ENCODE data around the gene POLH.
"Not testable (repeated sequence)": the region's sequence is repeated elsewhere in the genome, so short reads cannot be mapped to it uniquely, and the experiment has no call there.

Gene POLH

GRCh38 chr6:43629505-43630300 is 53.7 kb downstream of the POLH start:
- H3K9me3 ChIP-seq (ENCODE audit: control insufficient read depth in 1 of 2, low read length in 2 of 2) = no peaks in the 10 kb centered on the region
- peak overlapping the region; percentile 98 for H3K27ac ChIP-seq (ENCODE audit: low read depth, low read length)
- no peaks in the 10 kb centered on the region for H3K27me3 ChIP-seq (ENCODE audit: control insufficient read depth in 1 of 2, insufficient read depth in 2 of 2, low read length in 2 of 2)
- peak overlapping the region; percentile 94 to 95 for H3K9ac ChIP-seq (ENCODE audit: low read depth in 1 of 2, low read length in 2 of 2)
- H3K4me3 ChIP-seq (ENCODE audit: low read depth in 1 of 2, low read length in 2 of 2) = peak overlapping the region; percentile 91 to 99
- H3K4me1 ChIP-seq (ENCODE audit: control insufficient read depth in 1 of 2, insufficient read depth in 2 of 2, low read length in 2 of 2) = peaks cover 14 to 29% of the 10 kb centered on the region in 2 donors
- H3K36me3 ChIP-seq (ENCODE audit: control insufficient read depth in 1 of 2, insufficient read depth in 2 of 2, low read length in 2 of 2) = peaks cover 15 to 18% of the 10 kb centered on the region in 2 donors

GRCh38 chr6:43630980-43631619 is 55.1 kb downstream of the POLH start:
- no peak overlapping the region for H3K9ac ChIP-seq (ENCODE audit: low read depth in 1 of 2, low read length in 2 of 2)
- H3K27ac ChIP-seq (ENCODE audit: low read depth, low read length) = no peak overlapping the region
- peaks cover 20 to 37% of the 10 kb centered on the region in 2 donors for H3K4me1 ChIP-seq (ENCODE audit: control insufficient read depth in 1 of 2, insufficient read depth in 2 of 2, low read length in 2 of 2)
- H3K27me3 ChIP-seq (ENCODE audit: control insufficient read depth in 1 of 2, insufficient read depth in 2 of 2, low read length in 2 of 2) = no peaks in the 10 kb centered on the region
- peaks cover 1 to 4% of the 10 kb centered on the region in 2 donors for H3K36me3 ChIP-seq (ENCODE audit: control insufficient read depth in 1 of 2, insufficient read depth in 2 of 2, low read length in 2 of 2)
- H3K4me3 ChIP-seq (ENCODE audit: low read depth in 1 of 2, low read length in 2 of 2) = no peak overlapping the region
- no peaks in the 10 kb centered on the region for H3K9me3 ChIP-seq (ENCODE audit: control insufficient read depth in 1 of 2, low read length in 2 of 2)

GRCh38 chr6:43633002-43633401 is 57.0 kb downstream of the POLH start:
- H3K36me3 ChIP-seq (ENCODE audit: control insufficient read depth in 1 of 2, insufficient read depth in 2 of 2, low read length in 2 of 2); H3K27ac ChIP-seq (ENCODE audit: low read depth, low read length); H3K27me3 ChIP-seq (ENCODE audit: control insufficient read depth in 1 of 2, insufficient read depth in 2 of 2, low read length in 2 of 2); H3K4me3 ChIP-seq (ENCODE audit: low read depth in 1 of 2, low read length in 2 of 2); H3K9ac ChIP-seq (ENCODE audit: low read depth in 1 of 2, low read length in 2 of 2); H3K9me3 ChIP-seq (ENCODE audit: control insufficient read depth in 1 of 2, low read length in 2 of 2): not testable (repeated sequence)
- H3K4me1 ChIP-seq (ENCODE audit: control insufficient read depth in 1 of 2, insufficient read depth in 2 of 2, low read length in 2 of 2) = peaks cover 12 to 40% of the 10 kb centered on the region in 2 donors

- Histone ChIP-seq H3K9ac (ENCODE audit: low read depth in 1 of 2, low read length in 2 of 2) (peak overlapping the region in 1 of 2 donors; percentile 94), H3K36me3 (ENCODE audit: control insufficient read depth in 1 of 2, insufficient read depth in 2 of 2, low read length in 2 of 2) (peaks cover 3 to 5% of the 10 kb centered on the region in 2 donors), H3K4me1 (ENCODE audit: control insufficient read depth in 1 of 2, insufficient read depth in 2 of 2, low read length in 2 of 2) (peaks cover 14 to 36% of the 10 kb centered on the region in 2 donors), H3K27ac (ENCODE audit: low read depth, low read length) (no peak overlapping the region), H3K27me3 (ENCODE audit: control insufficient read depth in 1 of 2, insufficient read depth in 2 of 2, low read length in 2 of 2) (no peaks in the 10 kb centered on the region), H3K9me3 (ENCODE audit: control insufficient read depth in 1 of 2, low read length in 2 of 2) (no peaks in the 10 kb centered on the region), H3K4me3 (ENCODE audit: low read depth in 1 of 2, low read length in 2 of 2) (peak overlapping the region in 1 of 2 donors; percentile 93)
Measured at GRCh38 chr6:43634702-43635303, 58.8 kb downstream of the POLH start.

GRCh38 chr6:43635387-43636307 is 59.7 kb downstream of the POLH start, which contains the start of gene MAD2L1BP:
Gene MAD2L1BP, plus strand, starts transcription at chr6:43635840. Its CDS starts 36 bp downstream, at chr6:43635876.
- Histone ChIP-seq H3K4me1 (ENCODE audit: control insufficient read depth in 1 of 2, insufficient read depth in 2 of 2, low read length in 2 of 2) (peaks cover 22 to 32% of the 10 kb centered on the region in 2 donors), H3K4me3 (ENCODE audit: low read depth in 1 of 2, low read length in 2 of 2) (peak within 1 kb of the TSS; percentile 93 to 100), H3K9ac (ENCODE audit: low read depth in 1 of 2, low read length in 2 of 2) (peak within 1 kb of the TSS; percentile 94 to 97), H3K36me3 (ENCODE audit: control insufficient read depth in 1 of 2, insufficient read depth in 2 of 2, low read length in 2 of 2) (peaks cover 11 to 13% of the 10 kb centered on the region in 2 donors), H3K9me3 (ENCODE audit: control insufficient read depth in 1 of 2, low read length in 2 of 2) (no peaks in the 10 kb centered on the region), H3K27me3 (ENCODE audit: control insufficient read depth in 1 of 2, insufficient read depth in 2 of 2, low read length in 2 of 2) (no peaks in the 10 kb centered on the region), H3K27ac (ENCODE audit: low read depth, low read length) (peak within 1 kb of the TSS; percentile 66)

GRCh38 chr6:43636308-43636659 is 60.3 kb downstream of the POLH start:
- peaks cover 11 to 18% of the 10 kb centered on the region in 2 donors for H3K36me3 ChIP-seq (ENCODE audit: control insufficient read depth in 1 of 2, insufficient read depth in 2 of 2, low read length in 2 of 2)
- peak overlapping the region; percentile 93 to 100 for H3K4me3 ChIP-seq (ENCODE audit: low read depth in 1 of 2, low read length in 2 of 2)
- H3K9ac ChIP-seq (ENCODE audit: low read depth in 1 of 2, low read length in 2 of 2) = peak overlapping the region; percentile 94 to 97
- no peaks in the 10 kb centered on the region for H3K9me3 ChIP-seq (ENCODE audit: control insufficient read depth in 1 of 2, low read length in 2 of 2)
- H3K27ac ChIP-seq (ENCODE audit: low read depth, low read length) = peak overlapping the region; percentile 66
- peaks cover 22 to 32% of the 10 kb centered on the region in 2 donors for H3K4me1 ChIP-seq (ENCODE audit: control insufficient read depth in 1 of 2, insufficient read depth in 2 of 2, low read length in 2 of 2)
- no peaks in the 10 kb centered on the region for H3K27me3 ChIP-seq (ENCODE audit: control insufficient read depth in 1 of 2, insufficient read depth in 2 of 2, low read length in 2 of 2)

- Histone ChIP-seq H3K9ac (ENCODE audit: low read depth in 1 of 2, low read length in 2 of 2) (no peak overlapping the region), H3K27me3 (ENCODE audit: control insufficient read depth in 1 of 2, insufficient read depth in 2 of 2, low read length in 2 of 2) (no peaks in the 10 kb centered on the region), H3K4me1 (ENCODE audit: control insufficient read depth in 1 of 2, insufficient read depth in 2 of 2, low read length in 2 of 2) (peaks cover 19 to 28% of the 10 kb centered on the region in 2 donors), H3K9me3 (ENCODE audit: control insufficient read depth in 1 of 2, low read length in 2 of 2) (no peaks in the 10 kb centered on the region), H3K4me3 (ENCODE audit: low read depth in 1 of 2, low read length in 2 of 2) (no peak overlapping the region), H3K27ac (ENCODE audit: low read depth, low read length) (no peak overlapping the region), H3K36me3 (ENCODE audit: control insufficient read depth in 1 of 2, insufficient read depth in 2 of 2, low read length in 2 of 2) (peaks cover 11 to 32% of the 10 kb centered on the region in 2 donors)
Measured at GRCh38 chr6:43639984-43640800, 64.2 kb downstream of the POLH start.

- H3K27ac ChIP-seq (ENCODE audit: low read depth, low read length) = no peak within 1 kb of the TSS
Measured at GRCh38 chr6:43644940-43645612, 69.1 kb downstream of the POLH start, which contains the start of gene RSPH9. Gene RSPH9, plus strand, starts transcription at chr6:43645036. Its CDS starts 63 bp downstream, at chr6:43645099.

More at GRCh38 chr6:43644940-43645612, 69.1 kb downstream of the POLH start, which contains the start of gene RSPH9:
- H3K36me3 ChIP-seq (ENCODE audit: control insufficient read depth in 1 of 2, insufficient read depth in 2 of 2, low read length in 2 of 2) = peaks cover 6 to 24% of the 10 kb centered on the region in 2 donors
- H3K9ac ChIP-seq (ENCODE audit: low read depth in 1 of 2, low read length in 2 of 2) = no peak within 1 kb of the TSS
- peak within 1 kb of the TSS; percentile 51 to 65 for H3K4me3 ChIP-seq (ENCODE audit: low read depth in 1 of 2, low read length in 2 of 2)
- H3K9me3 ChIP-seq (ENCODE audit: control insufficient read depth in 1 of 2, low read length in 2 of 2) = no peaks in the 10 kb centered on the region
- peaks cover 6 to 10% of the 10 kb centered on the region in 2 donors for H3K4me1 ChIP-seq (ENCODE audit: control insufficient read depth in 1 of 2, insufficient read depth in 2 of 2, low read length in 2 of 2)
- no peaks in the 10 kb centered on the region for H3K27me3 ChIP-seq (ENCODE audit: control insufficient read depth in 1 of 2, insufficient read depth in 2 of 2, low read length in 2 of 2)
